Sigmoid colon (tissue), 4 donors: ENCODE results near the gene ZNF692.
A peak's percentile ranks its signal among the peaks of the same experiment; 100 is the strongest.

Experiments used
- CTCF ChIP-seq, 4 experiments: fragments of 450-650 bp in 3 of 4; fragments of 200-600 bp in 1 of 4; IDR thresholded peaks; one replicate each; pipeline ENCODE4 v1.5.1; 2016 to 2019; ENCODE audit warnings: antibody characterized with exemption in 4 of 4, mild to moderate bottlenecking in 3 of 4, moderate library complexity in 2 of 4
- EP300 ChIP-seq, 4 donors: sonication (generic); formaldehyde crosslinking; IDR thresholded peaks; one replicate each; pipeline ENCODE4 v1.6.1; 2017; ENCODE audit warnings: antibody characterized with exemption in 4 of 4
- POLR2A ChIP-seq, 2 donors: fragments of 450-650 bp; IDR thresholded peaks; one replicate each; pipeline ENCODE4 v1.6.1; 2016; ENCODE audit warnings: antibody characterized with exemption in 2 of 2, mild to moderate bottlenecking in 2 of 2, moderate library complexity in 2 of 2
- POLR2AphosphoS5 ChIP-seq, 4 donors: sonication (generic); formaldehyde crosslinking; IDR thresholded peaks; one replicate each; pipeline ENCODE4 v1.6.1; 2017; ENCODE audit warnings: antibody characterized with exemption in 4 of 4

- TF ChIP-seq CTCF (IDR thresholded peaks at IDR 0.05): peak; percentile 21 to 77 (median 66)
- no peak for TF ChIP-seq POLR2A (IDR thresholded peaks at IDR 0.05)
- no peak for TF ChIP-seq EP300 (IDR thresholded peaks at IDR 0.05)
- TF ChIP-seq POLR2AphosphoS5 (IDR thresholded peaks at IDR 0.05): no peak
Observed at GRCh38 chr1:248807067-248807737, 51.7 kb downstream of the ZNF692 start.
